ENCODE measurements around the gene FGFRL1.
"Not testable (repeated sequence)": the region's sequence is repeated elsewhere in the genome, so short reads cannot be mapped to it uniquely, and the experiment has no call there.

The FGFRL1 gene

DNA sequence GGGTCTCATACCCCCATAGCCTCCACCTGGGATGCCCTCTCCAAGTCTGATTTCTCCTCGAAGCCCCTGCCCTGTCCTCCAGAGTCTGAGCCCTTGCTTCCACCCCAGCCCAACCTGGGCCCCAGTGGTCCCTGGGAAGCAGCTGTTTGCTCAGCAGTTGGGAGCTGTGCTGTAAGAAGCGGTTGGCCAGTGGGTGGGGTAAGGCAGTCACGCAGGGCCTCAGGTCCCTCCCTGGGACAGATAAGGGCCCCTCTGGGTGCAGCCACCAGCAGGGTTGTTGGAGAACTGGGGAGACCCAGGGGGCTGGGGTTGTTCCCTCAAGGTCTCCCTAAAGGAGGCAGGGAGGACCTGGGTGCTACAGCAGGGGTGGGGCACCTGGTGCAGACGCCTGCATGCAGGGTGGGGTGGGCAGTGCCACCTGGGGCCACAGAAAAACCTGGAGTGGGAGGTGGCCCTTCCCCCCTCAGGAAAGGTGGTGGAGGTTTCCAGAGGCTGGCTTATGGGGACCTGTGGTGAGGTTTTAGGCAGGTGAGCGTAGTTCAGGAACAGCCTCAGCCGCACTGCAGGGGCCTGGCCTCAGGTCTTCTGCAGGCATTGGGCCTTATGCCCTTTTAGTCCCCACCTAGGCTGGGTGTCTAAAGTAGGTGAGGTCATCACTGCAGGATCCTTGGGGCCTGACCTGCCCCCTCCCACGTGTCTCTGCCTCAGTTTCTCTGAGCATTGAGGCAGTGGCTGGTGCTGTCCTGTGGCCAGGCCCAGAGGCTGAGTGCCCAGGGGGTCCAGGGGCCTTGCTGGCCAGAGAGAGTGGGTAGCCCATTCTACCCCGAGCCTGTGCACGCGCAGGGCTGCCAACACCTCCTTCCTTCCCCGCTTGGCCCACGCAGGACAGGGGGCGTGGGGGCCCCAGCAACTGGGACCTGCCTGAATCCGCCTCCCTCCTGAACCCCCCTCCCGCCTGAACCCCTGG lies 15.1 kb upstream of the FGFRL1 start:
- H3K4me3 Mint-ChIP-seq, result no peak overlapping the region
- H3K36me3 Mint-ChIP-seq, result no peaks in the 10 kb centered on the region
- no peak overlapping the region for H3K27ac Mint-ChIP-seq
- H3K9me3 Mint-ChIP-seq (ENCODE audit: low read depth), result no peaks in the 10 kb centered on the region
- H3K27me3 Mint-ChIP-seq, result peaks cover 6% of the 10 kb centered on the region
- H3K4me1 Mint-ChIP-seq (ENCODE audit: low read depth), result peaks cover 11% of the 10 kb centered on the region

DNA sequence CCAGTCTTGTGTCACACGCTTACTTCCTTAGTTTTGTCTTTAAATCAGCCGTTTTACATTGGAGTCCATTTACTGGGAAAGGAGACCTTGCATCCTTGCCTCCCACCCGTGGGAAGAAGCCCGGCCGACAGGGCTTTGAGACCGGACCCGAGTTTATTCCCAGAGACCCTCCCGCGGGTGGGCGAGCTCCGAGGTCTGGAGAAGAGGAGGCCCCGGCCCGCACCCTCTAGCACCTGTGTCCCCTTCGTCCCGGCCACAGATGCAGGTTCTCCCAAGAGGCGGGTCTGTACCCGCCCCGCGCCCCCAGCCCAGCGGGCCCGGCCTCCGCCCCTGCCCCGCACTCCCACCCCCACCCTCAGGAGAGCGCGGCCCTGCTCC lies 14.4 kb upstream of the FGFRL1 start:
- no peaks in the 10 kb centered on the region for H3K9me3 Mint-ChIP-seq (ENCODE audit: low read depth)
- peaks cover 6% of the 10 kb centered on the region for H3K27me3 Mint-ChIP-seq
- H3K27ac Mint-ChIP-seq, result no peak overlapping the region
- H3K36me3 Mint-ChIP-seq, result no peaks in the 10 kb centered on the region
- H3K4me1 Mint-ChIP-seq (ENCODE audit: low read depth), result peaks cover 11% of the 10 kb centered on the region
- H3K4me3 Mint-ChIP-seq, result no peak overlapping the region

DNA sequence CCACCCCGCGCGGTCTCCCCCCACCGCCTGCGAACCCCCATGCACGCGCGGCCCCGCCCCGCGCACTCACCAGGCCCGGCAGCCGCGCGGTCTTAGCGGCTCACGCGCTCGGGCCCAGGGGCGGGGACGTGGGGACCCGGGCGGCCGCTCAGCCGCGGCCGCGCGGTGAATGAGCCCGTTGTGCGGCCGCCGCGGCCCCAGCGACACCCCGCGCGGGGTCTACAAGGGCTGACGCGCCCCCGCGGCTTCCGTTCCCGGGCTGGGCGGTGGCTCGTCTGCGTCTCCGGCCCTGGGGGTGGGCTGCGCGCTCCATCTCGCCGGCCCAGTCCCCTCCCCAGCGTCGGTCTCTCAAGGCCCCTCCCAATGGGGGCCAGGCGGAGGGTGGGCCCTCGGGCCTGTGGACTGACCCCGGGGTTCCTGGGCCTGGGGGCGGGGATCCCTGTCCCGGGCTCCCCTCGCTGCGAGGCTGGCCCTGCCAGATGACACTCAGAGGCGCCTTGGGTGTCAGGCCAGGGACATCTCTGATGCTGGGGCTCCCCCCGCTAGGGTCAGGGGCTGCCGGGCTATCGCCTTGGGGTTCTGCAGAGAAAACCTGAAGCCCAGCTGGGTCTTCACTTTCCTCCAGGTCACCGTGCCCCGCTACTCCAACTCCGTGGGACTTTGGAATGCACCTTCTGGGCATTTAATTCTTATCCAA lies 13.9 kb upstream of the FGFRL1 start:
- Mint-ChIP-seq H3K27me3 (peaks cover 6% of the 10 kb centered on the region), H3K4me1 (ENCODE audit: low read depth) (peaks cover 11% of the 10 kb centered on the region), H3K27ac (no peak overlapping the region), H3K9me3 (ENCODE audit: low read depth) (no peaks in the 10 kb centered on the region), H3K36me3 (no peaks in the 10 kb centered on the region), H3K4me3 (no peak overlapping the region)

DNA sequence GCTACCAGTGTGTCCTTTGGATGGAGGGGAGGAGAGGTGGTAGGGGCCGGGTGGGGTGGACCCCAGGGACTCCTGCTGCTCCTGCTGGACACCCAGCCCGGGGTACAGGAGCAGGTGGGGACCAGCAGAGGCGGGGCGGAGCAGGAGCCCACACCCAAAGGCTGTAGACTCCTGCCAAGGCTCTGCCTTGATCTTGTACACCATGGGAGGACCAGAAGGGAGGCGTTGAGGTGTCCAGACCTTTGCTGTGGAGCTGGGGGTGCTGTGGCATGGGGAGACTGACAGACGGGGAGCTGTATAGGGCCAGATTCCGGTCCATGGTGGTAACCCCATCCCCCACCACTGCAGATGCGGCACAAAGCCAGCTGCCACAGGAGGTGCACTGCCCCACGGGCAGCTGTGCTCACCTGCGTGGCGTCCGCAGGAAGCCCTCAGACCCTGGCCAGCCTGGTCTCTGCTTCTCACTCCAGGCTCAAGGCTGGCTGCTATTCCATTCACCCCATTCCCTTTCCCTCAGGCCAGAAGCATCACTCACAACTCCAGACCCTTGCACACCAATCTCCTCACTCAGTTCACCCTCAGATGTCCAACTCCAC lies 13.2 kb upstream of the FGFRL1 start:
- Mint-ChIP-seq H3K36me3 (no peaks in the 10 kb centered on the region), H3K27me3 (peaks cover 6% of the 10 kb centered on the region), H3K9me3 (ENCODE audit: low read depth) (no peaks in the 10 kb centered on the region), H3K4me3 (no peak overlapping the region), H3K4me1 (ENCODE audit: low read depth) (peaks cover 11% of the 10 kb centered on the region), H3K27ac (no peak overlapping the region)

GRCh38 chr4:999240-999863 lies 12.1 kb upstream of the FGFRL1 start:
- H3K36me3 Mint-ChIP-seq; H3K4me3 Mint-ChIP-seq; H3K27ac Mint-ChIP-seq; H3K27me3 Mint-ChIP-seq; H3K9me3 Mint-ChIP-seq (ENCODE audit: low read depth): not testable (repeated sequence)
- peaks cover 11% of the 10 kb centered on the region for H3K4me1 Mint-ChIP-seq (ENCODE audit: low read depth)

DNA sequence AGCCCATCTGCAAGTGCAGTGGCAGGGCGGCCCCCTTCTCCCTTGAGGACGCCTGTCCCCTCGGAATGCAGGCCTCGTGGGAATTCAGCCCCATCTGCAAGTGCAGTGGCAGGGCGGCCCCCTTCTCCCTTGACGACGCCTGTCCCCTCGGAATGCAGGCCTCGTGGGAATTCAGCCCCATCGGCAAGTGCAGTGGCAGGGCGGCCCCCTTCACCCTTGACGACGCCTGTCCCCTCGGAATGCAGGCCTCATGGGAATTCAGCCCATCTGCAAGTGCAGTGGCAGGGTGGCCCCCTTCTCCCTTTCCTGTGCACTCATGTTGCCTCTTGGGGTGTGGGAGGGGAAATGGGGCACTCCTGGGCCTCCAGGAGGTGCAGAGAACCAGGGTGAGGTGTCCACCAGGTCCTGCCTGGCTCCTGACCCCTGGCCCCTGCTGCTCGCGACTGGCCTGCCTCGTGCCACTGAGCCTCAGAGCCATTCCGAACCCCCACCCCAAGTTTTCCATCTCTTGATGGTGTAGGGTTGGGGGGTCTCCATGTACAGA lies 11.5 kb upstream of the FGFRL1 start:
- no peak overlapping the region for H3K4me3 Mint-ChIP-seq
- H3K9me3 Mint-ChIP-seq (ENCODE audit: low read depth), result no peaks in the 10 kb centered on the region
- H3K4me1 Mint-ChIP-seq (ENCODE audit: low read depth), result peaks cover 11% of the 10 kb centered on the region
- H3K27me3 Mint-ChIP-seq, result peaks cover 11% of the 10 kb centered on the region
- no peaks in the 10 kb centered on the region for H3K36me3 Mint-ChIP-seq
- H3K27ac Mint-ChIP-seq, result no peak overlapping the region

DNA sequence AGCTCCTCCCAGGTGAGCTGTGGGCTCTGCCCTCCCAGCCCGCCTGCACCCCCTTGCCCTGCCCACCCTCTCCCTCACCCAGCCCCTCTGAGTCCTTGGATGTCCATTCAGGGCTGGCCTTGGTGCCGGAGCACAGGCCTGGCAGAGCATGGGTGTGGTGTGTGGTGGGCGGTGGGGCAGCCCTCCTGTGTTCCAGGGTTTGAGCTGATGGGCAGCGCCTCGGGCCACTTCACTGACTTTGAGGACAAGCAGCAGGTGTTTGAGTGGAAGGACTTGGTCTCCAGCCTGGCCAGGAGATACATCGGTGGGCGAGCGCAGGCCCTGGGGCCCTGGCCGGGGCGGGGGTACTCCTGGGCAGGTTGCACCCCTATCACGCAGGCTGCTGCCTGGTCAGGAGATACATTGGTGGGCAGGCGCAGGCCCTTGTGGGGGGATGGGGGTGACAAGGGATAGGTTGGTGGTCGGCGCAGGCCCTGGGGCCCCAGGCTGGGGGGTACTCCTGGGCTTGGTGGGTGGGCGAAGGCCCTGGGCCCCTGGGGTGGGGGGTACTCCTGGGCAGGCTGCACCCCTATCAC lies 10.7 kb upstream of the FGFRL1 start:
- Mint-ChIP-seq H3K36me3 (no peaks in the 10 kb centered on the region), H3K27me3 (peaks cover 11% of the 10 kb centered on the region), H3K4me3 (no peak overlapping the region), H3K27ac (no peak overlapping the region), H3K4me1 (ENCODE audit: low read depth) (peaks cover 11% of the 10 kb centered on the region), H3K9me3 (ENCODE audit: low read depth) (no peaks in the 10 kb centered on the region)

GRCh38 chr4:1001561-1002130 lies 9.8 kb upstream of the FGFRL1 start:
- Mint-ChIP-seq H3K4me1 (ENCODE audit: low read depth) (peaks cover 11% of the 10 kb centered on the region), H3K27me3 (peaks cover 14% of the 10 kb centered on the region), H3K27ac (no peak overlapping the region), H3K4me3 (no peak overlapping the region), H3K36me3 (no peaks in the 10 kb centered on the region), H3K9me3 (ENCODE audit: low read depth) (no peaks in the 10 kb centered on the region)

DNA sequence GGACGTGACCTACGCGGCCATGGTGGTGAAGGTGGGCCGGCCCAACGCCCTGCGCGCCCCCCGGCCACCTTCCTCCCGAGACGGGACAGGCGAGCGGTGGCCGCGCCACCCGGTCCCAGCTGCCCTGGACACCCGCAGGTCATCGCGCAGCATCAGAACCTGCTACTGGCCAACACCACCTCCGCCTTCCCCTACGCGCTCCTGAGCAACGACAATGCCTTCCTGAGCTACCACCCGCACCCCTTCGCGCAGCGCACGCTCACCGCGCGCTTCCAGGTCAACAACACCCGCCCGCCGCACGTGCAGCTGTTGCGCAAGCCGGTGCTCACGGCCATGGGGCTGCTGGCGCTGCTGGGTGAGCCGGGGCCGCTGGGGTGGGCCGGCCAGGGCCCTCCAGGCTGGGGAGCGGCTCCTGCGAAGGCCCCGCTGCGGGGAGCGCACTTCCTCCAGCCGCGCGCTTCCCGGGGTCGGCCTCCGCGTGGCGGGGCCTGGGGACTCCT lies 9.2 kb upstream of the FGFRL1 start:
- Mint-ChIP-seq H3K36me3 (no peaks in the 10 kb centered on the region), H3K9me3 (ENCODE audit: low read depth) (no peaks in the 10 kb centered on the region), H3K4me3 (no peak overlapping the region), H3K4me1 (ENCODE audit: low read depth) (peaks cover 11% of the 10 kb centered on the region), H3K27me3 (peaks cover 17% of the 10 kb centered on the region), H3K27ac (no peak overlapping the region)

GRCh38 chr4:1002631-1003251 lies 8.7 kb upstream of the FGFRL1 start:
- peaks cover 11% of the 10 kb centered on the region for H3K4me1 Mint-ChIP-seq (ENCODE audit: low read depth)
- H3K4me3 Mint-ChIP-seq, result no peak overlapping the region
- H3K36me3 Mint-ChIP-seq, result no peaks in the 10 kb centered on the region
- H3K27ac Mint-ChIP-seq, result no peak overlapping the region
- no peaks in the 10 kb centered on the region for H3K9me3 Mint-ChIP-seq (ENCODE audit: low read depth)
- peaks cover 19% of the 10 kb centered on the region for H3K27me3 Mint-ChIP-seq

DNA sequence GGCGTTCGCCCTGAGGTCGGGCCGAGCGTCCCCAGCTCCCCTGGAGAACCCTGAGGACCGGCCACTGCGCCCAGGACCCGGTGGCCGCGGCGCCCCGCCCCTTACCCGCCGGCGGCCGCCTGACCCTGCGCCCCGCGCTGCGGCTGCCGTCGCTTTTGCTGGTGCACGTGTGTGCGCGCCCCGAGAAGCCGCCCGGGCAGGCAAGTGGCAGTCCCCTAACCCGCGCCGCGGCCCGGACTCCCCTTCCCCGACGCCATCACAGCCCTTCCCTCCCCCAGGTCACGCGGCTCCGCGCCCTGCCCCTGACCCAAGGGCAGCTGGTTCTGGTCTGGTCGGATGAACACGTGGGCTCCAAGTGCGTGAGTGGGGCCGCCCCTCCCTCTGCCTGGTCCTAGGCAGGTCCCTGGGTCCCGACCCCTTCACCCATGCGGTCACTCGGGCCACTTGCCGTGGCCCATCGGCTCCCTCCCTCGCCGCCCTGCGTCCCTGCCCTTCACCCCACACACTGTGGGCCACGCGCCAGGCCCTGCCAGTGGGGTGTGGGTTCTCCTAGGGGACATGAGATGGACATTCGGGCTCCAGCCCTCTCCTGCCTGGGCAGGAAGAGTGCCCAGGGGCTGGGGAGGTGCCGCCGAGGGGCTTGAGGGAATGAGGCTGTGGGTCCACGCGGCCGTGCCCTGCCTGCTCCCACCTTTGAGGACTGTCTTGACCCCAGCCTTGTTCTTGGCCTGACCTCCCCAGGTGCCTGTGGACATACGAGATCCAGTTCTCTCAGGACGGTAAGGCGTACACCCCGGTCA lies 8.0 kb upstream of the FGFRL1 start:
- Mint-ChIP-seq H3K27ac (no peak overlapping the region), H3K27me3 (peaks cover 23% of the 10 kb centered on the region), H3K36me3 (no peaks in the 10 kb centered on the region), H3K9me3 (ENCODE audit: low read depth) (no peaks in the 10 kb centered on the region), H3K4me1 (ENCODE audit: low read depth) (peaks cover 3% of the 10 kb centered on the region), H3K4me3 (no peak overlapping the region)

GRCh38 chr4:1004071-1004418 lies 7.4 kb upstream of the FGFRL1 start:
- Mint-ChIP-seq H3K4me1 (ENCODE audit: low read depth) (peaks cover 8% of the 10 kb centered on the region), H3K9me3 (ENCODE audit: low read depth) (no peaks in the 10 kb centered on the region), H3K27ac (no peak overlapping the region), H3K4me3 (no peak overlapping the region), H3K27me3 (peaks cover 24% of the 10 kb centered on the region), H3K36me3 (no peaks in the 10 kb centered on the region)
